Astrocyte of the cerebellum (primary cell): ENCODE results near the gene PPP1R1C.

ENCODE experiments used
- DNase-seq: peaks from one replicate; pipeline ENCODE4 v3.0.0-alpha.2; 2011; ENCODE audit warnings: low read depth
- H3K4me3 ChIP-seq: 2 replicates; pipeline ENCODE4 v1.5.1; 2011; ENCODE audit warnings: mild to moderate bottlenecking, low read depth, low read length, moderate library complexity
- in situ Hi-C: cut with HindIII; loops from 2 replicates; pipeline ENCODE4 v1.10.0; 2017; ENCODE audit warnings: low sequenced_read_pairs
- TF ChIP-seq, protein P1 (sequence below): IDR thresholded peaks from 2 replicates; pipeline ENCODE4 v1.5.1; 2012; ENCODE audit warnings: low read length, low read depth, moderate library complexity, mild to moderate bottlenecking; ENCODE audit errors: missing control alignments

PPP1R1C gene

DNA sequence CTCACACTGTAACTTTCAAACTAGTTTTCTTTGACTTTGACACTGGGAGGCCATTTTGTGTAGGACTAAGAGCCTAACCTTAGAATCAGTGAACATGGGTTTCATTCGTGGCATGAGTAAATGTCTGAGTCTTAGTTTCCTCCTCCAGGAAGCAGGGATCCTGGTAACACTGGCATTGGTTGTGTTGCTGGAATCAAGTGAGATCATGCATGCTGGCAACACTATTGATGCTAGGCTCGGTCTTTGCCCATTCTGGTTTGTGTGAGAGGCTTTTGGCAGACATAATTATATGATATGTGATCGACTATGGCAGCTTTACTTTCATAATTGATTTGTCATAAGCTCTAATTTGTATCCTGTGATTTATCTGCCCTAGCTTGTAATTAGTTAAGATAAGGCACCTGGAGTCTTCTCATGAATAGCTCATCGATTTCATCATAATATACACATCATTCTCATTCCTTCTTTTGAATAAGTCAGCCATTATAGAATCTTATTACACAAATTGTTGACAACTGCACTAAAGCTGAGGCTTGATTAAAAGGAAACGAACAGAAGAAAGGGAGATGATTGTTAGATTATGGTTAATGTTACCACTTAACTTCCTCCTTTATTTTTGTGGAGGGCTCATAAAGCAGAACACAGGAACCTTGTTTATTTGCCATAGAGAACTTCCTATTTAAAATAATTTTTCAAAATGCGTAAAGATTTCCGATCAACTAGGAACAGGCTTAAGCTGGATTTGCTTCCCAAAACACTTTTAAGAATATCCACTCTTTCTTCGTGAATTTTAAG is 12.6 kb downstream of the PPP1R1C start:
- DNase-seq = no peak
- no peak overlapping the region for H3K4me3 ChIP-seq
- in situ Hi-C loops = no loop called here
- TF ChIP-seq, protein P1, sequence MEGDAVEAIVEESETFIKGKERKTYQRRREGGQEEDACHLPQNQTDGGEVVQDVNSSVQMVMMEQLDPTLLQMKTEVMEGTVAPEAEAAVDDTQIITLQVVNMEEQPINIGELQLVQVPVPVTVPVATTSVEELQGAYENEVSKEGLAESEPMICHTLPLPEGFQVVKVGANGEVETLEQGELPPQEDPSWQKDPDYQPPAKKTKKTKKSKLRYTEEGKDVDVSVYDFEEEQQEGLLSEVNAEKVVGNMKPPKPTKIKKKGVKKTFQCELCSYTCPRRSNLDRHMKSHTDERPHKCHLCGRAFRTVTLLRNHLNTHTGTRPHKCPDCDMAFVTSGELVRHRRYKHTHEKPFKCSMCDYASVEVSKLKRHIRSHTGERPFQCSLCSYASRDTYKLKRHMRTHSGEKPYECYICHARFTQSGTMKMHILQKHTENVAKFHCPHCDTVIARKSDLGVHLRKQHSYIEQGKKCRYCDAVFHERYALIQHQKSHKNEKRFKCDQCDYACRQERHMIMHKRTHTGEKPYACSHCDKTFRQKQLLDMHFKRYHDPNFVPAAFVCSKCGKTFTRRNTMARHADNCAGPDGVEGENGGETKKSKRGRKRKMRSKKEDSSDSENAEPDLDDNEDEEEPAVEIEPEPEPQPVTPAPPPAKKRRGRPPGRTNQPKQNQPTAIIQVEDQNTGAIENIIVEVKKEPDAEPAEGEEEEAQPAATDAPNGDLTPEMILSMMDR = no peak

DNA sequence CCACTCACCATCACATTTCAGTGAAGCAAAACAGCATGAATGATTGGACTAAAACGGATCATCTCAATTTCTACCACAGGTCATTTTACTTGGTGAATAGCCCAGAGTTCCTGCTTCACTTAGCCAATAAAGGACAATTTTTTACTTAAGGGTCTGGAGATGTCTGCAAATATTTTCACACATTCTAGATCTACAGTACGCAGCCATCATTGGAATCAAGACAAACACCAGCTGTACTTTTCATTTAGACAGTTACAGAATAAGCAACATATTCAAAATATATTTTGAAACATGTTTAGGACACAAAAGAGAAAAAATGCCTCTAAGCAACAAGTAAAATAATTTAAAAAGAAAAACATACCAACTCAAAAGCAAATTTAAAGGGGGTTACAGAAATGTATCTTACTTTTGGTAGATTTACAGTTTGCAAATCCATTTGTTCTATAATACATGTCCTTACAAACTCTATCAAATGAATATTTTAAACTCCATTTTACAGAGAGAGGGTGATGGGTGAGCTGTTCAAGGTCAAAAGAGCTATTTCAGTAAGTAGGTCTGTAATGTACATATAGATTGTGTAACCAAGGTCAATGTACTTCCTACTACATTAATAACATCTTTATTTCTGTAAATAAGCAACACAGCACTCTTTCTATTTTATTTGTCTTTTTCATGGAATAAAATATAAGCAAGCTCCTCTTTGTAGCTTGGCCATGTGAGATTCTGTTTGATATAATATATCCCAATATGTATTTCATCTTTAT is 13.4 kb downstream of the PPP1R1C start:
- no peak for DNase-seq
- in situ Hi-C loops = no loop called here
- TF ChIP-seq, protein P1 = no peak
- H3K4me3 ChIP-seq = no peak overlapping the region

DNA sequence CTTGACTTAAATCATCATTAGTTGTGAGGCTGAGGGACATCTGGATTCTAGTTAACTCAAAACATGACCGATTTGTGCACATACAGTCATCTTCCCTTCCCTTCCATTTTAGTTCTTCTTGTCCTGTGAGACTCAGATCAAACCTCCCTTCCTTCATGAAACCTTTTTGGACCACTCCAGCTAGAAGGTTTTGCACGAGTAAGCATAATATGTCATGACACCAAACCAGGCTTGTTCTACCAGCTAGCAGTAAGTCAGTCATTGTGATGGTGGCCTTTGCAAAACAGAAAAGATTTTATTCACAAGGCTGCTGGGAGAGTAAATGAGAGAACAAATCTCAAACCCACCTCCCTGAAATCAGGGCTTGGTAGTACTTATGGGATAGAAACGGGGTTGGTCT is 14.3 kb downstream of the PPP1R1C start:
- in situ Hi-C loops = no loop called here
- no peak overlapping the region for H3K4me3 ChIP-seq
- TF ChIP-seq, protein P1 = no peak
- DNase-seq = no peak

DNA sequence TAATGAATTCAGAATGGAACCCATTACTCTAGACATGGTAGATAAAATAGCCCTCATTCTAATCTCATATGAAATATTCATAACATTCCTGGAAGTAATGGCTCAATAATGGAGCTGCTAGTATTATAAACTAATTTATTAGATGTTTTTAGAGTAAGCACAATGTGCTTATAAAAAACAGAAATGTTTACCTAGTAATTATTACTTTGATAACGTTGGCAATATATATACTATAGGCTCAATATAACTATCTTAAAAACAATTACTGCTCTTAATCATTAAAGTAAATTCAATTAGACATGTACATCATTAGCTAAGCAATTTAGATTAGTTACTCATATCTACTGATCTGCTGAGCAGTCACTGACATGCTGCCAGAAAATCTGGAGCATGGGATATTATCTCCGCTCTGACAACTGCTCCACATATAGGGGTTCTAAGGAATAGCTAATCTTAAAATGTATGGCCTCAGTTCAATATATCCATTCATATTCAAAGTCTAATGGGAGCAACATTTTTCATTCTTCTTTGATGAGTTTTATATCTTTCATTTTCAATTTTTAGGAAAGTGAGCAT is 19.4 kb downstream of the PPP1R1C start:
- no peak for DNase-seq
- no peak overlapping the region for H3K4me3 ChIP-seq
- in situ Hi-C loops = no loop called here
- TF ChIP-seq, protein P1 = no peak

DNA sequence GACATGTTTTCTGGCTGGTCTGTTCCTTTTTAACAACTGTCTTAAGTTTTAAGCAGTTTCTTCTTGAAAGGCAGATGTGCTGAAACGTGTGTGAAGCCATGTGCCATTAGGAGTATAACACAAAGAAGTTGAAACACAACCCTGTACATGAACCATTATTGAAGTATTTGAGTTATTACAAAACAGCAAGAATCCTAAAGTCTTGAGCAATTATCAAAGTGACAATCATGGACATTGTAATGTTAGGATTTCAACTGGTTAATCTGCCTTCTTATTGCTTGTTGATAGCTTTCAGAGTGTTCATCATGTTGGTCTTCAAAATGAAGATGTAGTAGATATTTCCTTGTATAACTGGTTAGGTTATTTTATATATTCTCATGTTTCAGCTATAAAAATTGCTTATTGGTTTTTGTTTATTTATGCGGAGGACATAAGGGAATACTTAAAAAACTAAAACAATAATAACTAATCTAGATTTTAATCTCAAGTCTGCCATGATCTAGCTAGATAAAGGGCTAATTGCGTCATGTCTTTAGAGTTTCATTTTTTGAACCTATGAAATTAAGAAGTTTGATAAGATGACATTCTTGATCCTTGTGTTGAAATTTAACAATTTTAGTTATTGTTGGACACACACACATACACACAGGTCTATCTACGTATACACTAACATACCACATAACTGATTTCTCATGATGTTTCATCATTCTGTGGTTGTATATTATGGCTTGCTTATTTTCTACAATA is 21.1 kb downstream of the PPP1R1C start:
- DNase-seq = no peak
- in situ Hi-C loops = no loop called here
- H3K4me3 ChIP-seq = no peak overlapping the region
- TF ChIP-seq, protein P1 = no peak

DNA sequence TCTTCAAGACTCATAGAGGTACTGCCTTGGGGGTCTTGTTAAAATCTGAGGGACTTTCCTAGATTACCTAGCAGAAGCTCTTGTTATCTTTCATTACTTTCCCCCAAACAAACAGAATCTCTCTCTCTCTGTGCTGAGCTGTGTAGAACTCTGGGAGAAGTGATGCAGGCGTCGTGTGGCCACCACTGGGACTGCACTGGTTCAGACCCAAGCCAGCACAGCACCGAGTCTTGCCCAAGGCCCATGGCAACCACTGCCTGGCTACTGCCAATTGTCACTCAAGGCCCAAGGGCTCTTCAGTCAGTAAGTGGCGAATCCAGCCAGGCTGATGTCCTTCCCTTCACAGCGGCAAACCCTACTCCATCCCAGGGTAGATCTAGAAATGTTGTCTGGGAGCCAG is 28.6 kb downstream of the PPP1R1C start:
- DNase-seq = no peak
- H3K4me3 ChIP-seq = no peak overlapping the region
- in situ Hi-C loops = no loop called here
- TF ChIP-seq, protein P1 = no peak
